NB4 (cell line): ENCODE data around the gene SPATA24.

Experiments used
- CTCF ChIP-seq: IDR thresholded peaks from one replicate; pipeline ENCODE4 v1.5.1; 2012; ENCODE audit warnings: low read depth, low read length
- MYC ChIP-seq: IDR thresholded peaks from 2 replicates; pipeline ENCODE4 v1.6.1; 2011; ENCODE audit warnings: low read depth, low read length

- no peak for TF ChIP-seq CTCF
- TF ChIP-seq MYC, result no peak
Measured at GRCh38 chr5:139430015-139430414, 26.1 kb upstream of the SPATA24 start.
